NCI-H2171 (cell line): ENCODE measurements around the gene CSNK1G1.
"Not testable (repeated sequence)": the region's sequence is repeated elsewhere in the genome, so short reads cannot be mapped to it uniquely, and the experiment has no call there.

Experiments
- DNase-seq: peaks from one replicate; lab custom pipeline; 2025; lab: John Stamatoyannopoulos, UW

The CSNK1G1 gene

GRCh38 chr15:64355944-64356709 lies at the start of gene CSNK1G1:
CSNK1G1 (minus strand) TSS chr15:64356173; CDS start chr15:64300499, 55,674 bp downstream.
- peak; percentile 96 for DNase-seq

- DNase-seq = no peak
Observed at GRCh38 chr15:64400583-64400982, 44.6 kb upstream of the CSNK1G1 start.

DNA sequence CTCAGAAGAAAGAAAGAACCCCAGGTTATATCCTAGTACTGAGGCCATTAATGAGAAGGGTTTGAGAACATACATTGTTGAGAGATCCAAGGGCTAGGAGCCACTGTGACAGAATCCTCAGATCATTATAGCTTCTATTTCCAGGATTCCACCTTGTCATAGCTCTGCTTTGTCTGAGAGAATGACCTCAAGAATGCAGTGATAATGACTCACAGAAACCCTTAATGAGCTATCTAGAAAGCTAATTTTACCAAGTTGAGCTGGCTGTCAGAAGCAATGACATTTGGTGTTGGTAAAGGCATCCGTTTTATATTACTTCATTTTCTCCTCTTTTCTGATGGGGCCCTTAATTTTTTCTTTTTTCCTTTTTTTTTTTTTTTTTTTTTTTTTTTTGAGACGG lies 42.6 kb upstream of the CSNK1G1 start:
- DNase-seq = no peak

GRCh38 chr15:64396789-64397188 lies 40.8 kb upstream of the CSNK1G1 start:
- no peak for DNase-seq

- DNase-seq = not testable (repeated sequence)
Observed at GRCh38 chr15:64392471-64392870, 36.5 kb upstream of the CSNK1G1 start.

DNA sequence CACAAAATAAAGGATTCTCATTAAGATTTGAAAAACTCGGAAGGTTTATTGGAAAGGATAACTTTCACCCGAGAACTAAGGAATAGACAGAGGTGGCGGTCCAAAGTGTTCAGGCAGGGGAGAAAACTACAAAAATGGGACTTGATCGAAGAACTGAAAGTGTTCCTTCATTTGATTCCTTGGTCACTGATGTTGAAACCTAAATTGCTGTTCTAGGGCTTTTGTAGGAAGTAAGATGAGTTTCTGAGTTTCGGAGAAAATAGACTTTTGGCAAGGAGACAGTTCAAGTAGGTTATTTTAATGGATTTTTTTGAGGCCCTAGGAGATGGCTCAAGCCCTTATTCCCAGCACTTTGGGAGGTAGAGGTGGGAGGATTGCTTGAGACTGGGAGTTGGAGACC lies 33.1 kb upstream of the CSNK1G1 start:
- no peak for DNase-seq

- DNase-seq = peak; percentile 97
Observed at GRCh38 chr15:64387562-64388168, 31.7 kb upstream of the CSNK1G1 start, which contains the start of gene TRIP4. TRIP4 (plus strand) TSS chr15:64387836; CDS start chr15:64387864, 28 bp downstream.

DNA sequence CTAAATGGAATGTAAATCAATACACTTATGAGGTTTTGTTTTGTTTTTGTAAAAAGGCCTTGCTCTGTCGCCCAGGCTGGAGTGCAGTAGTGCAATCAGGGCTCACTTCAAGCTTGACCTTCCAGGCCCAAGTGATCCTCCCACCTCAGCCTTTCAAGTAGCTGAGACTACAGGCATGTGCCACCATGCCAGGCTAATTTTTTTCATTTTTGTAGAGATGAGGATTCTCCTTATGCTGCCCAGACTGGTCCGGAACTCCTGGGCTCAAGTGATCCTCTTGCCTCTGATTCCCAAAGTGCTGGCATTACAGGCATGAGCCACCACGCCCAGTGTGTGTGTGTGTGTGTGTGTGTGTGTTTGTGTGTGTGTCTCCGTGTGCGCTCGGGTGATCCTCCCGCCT lies 30.3 kb upstream of the CSNK1G1 start:
- DNase-seq = no peak

- no peak for DNase-seq
Observed at GRCh38 chr15:64383760-64384159, 27.8 kb upstream of the CSNK1G1 start.

DNA sequence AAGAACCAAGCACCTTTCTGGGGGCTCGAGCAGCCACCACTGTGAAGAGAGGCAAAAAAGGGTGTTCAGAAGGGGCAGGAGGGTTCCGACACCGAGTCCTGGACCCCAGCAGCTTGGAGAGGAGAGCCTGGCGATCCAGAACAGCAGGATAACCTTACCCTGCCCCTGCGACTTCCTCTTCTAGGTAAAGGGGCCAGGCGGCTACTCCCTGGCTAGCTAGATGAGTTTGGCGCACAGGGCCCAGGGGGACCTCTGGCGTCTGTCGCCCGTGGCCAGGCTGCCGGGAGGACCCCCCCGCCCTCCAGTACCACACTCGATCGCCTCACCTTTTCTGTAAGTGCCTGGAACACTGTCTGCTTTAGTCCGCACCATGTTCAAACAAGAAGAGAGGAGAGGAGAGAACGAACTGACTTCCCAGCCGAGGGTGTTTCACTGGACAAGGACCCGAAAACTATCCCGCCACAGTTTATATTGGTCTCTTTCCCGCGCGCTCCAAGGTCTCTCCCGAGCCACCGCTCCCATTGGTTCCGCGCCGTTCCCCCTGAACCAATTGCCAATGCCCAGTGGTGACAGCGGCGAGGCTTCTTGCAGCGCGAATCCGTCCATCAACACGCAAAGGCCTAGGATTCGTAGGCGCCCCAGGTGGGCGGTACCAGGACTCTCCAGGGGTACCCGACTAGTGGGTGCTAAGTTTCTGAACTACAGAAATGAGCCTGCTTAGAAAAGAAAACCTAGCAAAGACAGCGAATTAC lies 25.2 kb upstream of the CSNK1G1 start, which contains the start of gene PCLAF:
TSS of gene PCLAF (minus strand) at position 442 of the 752 bp plus-strand sequence. CDS start at position 372, 70 bp downstream.
- DNase-seq = peak; percentile 96

DNA sequence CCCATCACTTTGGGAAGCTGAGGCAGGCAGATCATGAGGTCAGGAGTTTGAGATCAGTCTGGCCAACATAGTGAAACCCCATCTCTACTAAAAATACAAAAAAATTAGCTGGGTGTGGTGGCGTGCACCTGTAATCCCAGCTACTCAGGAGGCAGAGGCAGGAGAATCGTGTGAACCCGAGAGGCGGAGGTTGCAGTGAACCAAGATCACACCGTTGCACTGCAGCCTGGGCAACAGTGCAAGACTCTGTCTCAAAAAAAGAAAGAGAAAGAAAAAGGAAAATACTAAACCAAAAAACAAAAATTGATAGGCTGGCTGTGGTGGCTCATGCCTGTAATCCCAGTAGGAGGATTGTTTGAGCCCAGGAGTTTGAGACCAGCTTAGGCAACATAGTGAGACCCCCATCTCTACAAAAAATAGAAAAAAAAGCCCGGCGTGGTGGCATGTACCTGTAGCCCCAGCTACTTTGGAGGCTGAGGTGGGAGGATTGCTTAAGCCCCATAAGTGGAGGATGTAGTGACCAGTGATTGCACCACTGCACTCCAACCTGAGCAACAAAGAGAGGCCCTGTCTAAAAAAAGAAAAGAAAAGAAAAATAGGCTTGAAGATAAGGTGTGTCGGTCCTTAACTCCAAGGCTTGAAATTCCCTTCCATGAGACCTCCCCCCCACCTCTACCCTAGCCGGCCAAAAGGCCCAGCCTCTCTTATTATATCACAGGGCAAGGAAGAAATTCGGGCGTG lies 24.3 kb upstream of the CSNK1G1 start:
- not testable (repeated sequence) for DNase-seq

- DNase-seq = peak; percentile 43
Observed at GRCh38 chr15:64379216-64379960, 23.4 kb upstream of the CSNK1G1 start.

- DNase-seq = no peak
Observed at GRCh38 chr15:64373360-64373759, 17.4 kb upstream of the CSNK1G1 start.

GRCh38 chr15:64371383-64371782 lies 15.4 kb upstream of the CSNK1G1 start:
- DNase-seq = not testable (repeated sequence)

DNA sequence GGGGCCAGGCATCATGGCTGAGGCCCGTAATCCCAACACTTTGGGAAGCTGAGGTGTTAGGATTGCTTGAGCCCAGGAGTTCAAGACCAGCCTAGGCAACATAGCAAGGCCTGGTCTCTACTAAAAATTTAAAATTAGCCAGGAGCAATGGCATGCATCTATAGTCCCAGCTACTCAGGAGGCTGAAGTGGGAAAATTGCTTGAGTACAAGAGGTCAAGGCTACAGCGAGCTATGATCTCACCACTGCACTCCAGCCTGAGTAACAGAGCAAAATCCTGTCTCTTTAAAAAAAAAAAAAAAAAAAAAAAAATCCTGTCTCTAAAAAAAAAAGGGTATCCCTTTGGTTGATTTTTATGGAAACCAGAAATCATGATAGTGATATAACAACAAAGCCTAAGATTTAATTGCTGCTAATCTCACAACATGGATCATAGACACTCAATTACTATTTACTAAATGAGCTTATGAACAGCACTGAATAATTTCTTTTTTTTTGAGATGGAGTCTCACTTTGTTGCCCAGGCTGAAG lies 13.2 kb upstream of the CSNK1G1 start:
- DNase-seq = no peak

DNA sequence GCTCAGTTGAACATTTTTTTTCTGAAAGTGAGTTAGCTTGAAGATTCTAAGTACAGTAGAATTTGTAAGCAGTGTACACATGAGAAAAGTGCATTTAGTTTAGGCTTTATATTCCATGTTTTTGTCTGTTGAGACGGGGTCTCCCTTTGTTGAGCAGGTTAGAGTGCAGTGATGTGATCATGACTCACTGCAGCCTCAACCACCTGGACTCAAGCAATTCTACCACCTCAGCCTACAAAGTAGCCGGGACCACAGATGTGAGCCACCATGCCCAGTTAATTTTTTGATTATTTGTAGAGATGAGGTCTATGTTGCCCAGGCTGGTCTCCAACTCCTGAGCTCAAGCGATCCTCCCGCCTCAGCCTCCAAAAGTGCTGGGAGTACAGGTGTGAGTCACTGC lies 5.3 kb upstream of the CSNK1G1 start:
- no peak for DNase-seq

DNA sequence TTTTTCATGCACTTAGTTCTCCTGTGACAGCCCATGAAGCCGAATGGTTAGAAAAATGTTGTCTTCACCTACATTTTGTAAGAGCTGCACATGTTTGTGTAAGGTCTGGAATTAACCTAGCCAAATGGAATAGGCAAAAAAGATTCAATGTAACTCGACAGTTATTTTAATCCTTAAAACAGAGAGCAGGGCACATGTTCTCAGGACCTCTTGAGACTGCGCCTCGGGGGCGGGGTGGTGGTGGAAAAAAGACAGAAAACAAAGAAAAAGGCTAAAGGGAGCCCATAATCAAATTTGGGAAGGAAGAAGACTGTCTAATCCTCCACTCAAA lies 702 bp upstream of the CSNK1G1 start:
- DNase-seq = no peak

GRCh38 chr15:64355348-64355943 lies 527 bp downstream of the CSNK1G1 start:
- DNase-seq = peak; percentile 8

GRCh38 chr15:64354688-64355344 lies 1.2 kb downstream of the CSNK1G1 start:
- DNase-seq = no peak

DNA sequence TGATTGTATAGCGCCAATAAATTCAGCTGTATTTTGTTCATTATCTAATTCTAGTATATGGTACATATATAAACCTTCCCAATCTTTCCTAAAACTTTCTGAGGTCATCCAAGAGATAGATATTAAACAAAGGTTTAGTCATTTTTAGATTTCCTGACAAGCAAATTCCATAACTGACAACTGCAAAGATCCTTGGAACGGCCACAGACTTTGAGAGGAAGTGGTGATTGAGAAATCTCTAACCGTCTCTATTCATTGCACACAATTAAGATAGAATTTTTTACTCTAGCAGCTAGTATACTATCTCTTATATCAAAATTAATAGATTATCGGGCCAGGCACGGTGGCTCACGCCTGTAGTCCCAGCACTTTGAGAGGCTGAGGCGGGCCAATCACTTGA lies 4.7 kb downstream of the CSNK1G1 start:
- no peak for DNase-seq
